Stimulated activated CD4-positive, alpha-beta T cell treated with anti-CD3 and anti-CD28 coated beads, Interleukin-2, amount 100 ng/mL, for 24 hours (primary cell): ENCODE data around the gene MRGPRX3.

Experiments used
- DNase-seq, 2 donors: peaks; one replicate each; pipeline ENCODE4 v3.0.0-alpha.2; 2020

Gene MRGPRX3

DNA sequence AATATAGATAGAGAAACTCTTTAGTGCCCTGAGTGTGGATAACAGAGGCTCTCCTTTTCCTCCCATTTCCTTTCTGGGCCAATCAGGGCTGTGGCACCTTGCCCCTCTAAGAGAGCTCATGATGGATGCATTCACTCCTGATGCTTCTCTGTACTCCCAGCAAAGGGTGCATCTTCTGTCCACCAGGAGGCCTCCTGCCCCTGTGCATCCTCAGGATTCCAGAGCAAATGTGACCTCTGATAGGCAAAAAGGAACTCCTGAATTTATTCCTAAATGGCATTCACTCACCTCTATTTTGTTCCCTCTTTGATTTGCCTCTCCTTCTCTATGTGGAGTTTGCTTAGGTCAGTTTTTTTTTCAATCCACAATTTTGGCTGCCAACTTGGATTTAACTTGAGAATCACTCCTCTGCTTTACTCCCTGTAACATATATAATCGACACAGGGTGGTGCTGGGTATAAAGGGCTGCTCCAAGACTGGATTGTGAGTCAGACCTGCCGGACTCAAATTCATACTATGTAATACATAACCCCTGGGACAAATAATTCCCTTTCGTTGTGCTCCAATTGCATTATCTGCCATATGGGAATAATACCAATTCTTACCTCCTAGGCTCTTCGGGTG lies 39.1 kb downstream of the MRGPRX3 start:
- DNase-seq = peak in 1 of 2 donors; percentile 6

DNA sequence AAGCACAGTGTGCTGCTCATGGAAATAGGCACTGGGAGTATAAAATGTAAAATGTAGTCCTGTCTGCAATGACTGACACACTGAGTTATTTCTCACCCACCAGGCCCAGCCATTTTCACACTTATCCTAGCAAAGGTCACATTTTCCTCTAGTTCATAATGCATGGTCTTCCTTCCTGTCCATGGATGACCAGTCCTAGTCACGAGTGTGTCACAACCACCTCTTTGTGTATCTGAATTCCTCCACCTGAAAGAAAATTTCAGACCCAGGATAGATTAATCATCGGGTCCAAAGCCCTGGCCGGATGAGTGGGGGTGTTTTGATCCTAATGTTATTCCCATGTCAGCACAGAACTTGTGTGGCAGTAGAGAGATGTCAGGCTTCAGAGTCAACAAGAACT lies 40.3 kb downstream of the MRGPRX3 start, which contains the start of gene MRGPRX4:
MRGPRX4 (plus strand) TSS at position 172 of the 400 bp plus-strand sequence. CDS start 420 bp downstream, outside the sequence.
- no peak for DNase-seq

DNA sequence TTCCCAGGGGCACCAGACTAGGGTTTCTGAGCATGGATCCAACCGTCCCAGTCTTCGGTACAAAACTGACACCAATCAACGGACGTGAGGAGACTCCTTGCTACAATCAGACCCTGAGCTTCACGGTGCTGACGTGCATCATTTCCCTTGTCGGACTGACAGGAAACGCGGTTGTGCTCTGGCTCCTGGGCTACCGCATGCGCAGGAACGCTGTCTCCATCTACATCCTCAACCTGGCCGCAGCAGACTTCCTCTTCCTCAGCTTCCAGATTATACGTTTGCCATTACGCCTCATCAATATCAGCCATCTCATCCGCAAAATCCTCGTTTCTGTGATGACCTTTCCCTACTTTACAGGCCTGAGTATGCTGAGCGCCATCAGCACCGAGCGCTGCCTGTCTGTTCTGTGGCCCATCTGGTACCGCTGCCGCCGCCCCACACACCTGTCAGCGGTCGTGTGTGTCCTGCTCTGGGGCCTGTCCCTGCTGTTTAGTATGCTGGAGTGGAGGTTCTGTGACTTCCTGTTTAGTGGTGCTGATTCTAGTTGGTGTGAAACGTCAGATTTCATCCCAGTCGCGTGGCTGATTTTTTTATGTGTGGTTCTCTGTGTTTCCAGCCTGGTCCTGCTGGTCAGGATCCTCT lies 41.0 kb downstream of the MRGPRX3 start:
- DNase-seq = no peak
